ENCODE results near the gene ZBTB45.

Gene ZBTB45

GRCh38 chr19:58556622-58557220 is 37.1 kb upstream of the ZBTB45 start:
- H3K36me3 ChIP-seq (ENCODE audit: control insufficient read depth in 2 of 2, insufficient read depth in 1 of 2, low read length in 2 of 2) = peaks cover 25 to 51% of the 10 kb centered on the region in 2 experiments
- H3K4me3 ChIP-seq (ENCODE audit: low read depth, low read length) = peak overlapping the region; percentile 89
- CTCF ChIA-PET = interaction anchor here (0.5 to 1.2 kb wide), 5 partner anchors 16 to 190 kb away, joined by 3 to 4 read pairs (median 3); partner anchors contain the start of gene ZBTB45
- peak overlapping the region; percentile 99 for H3K27ac ChIP-seq (ENCODE audit: extremely low read depth, low read depth, low read length)
- TF ChIP-seq ZNF37A (tag by site-specific recombination; IDR thresholded peaks at IDR 0.05) = no peak
- TF ChIP-seq HIC1 (tag by site-specific recombination; IDR thresholded peaks at IDR 0.05) = 0 out of 2 replicates have a peak, but pooled peaks have one; percentile 53
- POLR2A ChIA-PET = interaction anchor here (2.1 to 4.0 kb wide), 2 partner anchors 11 to 37 kb away, joined by 13 to 62 read pairs; partner anchors contain the start of genes TRIM28 and ZBTB45
- no peaks in the 10 kb centered on the region for H3K9me3 ChIP-seq (ENCODE audit: control insufficient read depth, insufficient read depth, low read depth, low read length)
- peaks cover 17% of the 10 kb centered on the region for H3K4me1 ChIP-seq (ENCODE audit: control insufficient read depth, insufficient read depth, low read length)

GRCh38 chr19:58555920-58556621 is 36.5 kb upstream of the ZBTB45 start:
- no peak for TF ChIP-seq PRDM1 (tag by site-specific recombination; IDR thresholded peaks at IDR 0.05)
- no peak for TF ChIP-seq ZBTB20 (tag by site-specific recombination; IDR thresholded peaks at IDR 0.05)
- TF ChIP-seq ZNF292 (tag by site-specific recombination; IDR thresholded peaks at IDR 0.05; ENCODE audit: borderline replicate concordance, low read depth) = no peak
- TF ChIP-seq ZNF768 (tag by site-specific recombination; IDR thresholded peaks at IDR 0.05) = no peak
- TF ChIP-seq ZNF404 (tag by site-specific recombination; IDR thresholded peaks at IDR 0.05) = no peak
- TF ChIP-seq ZNF26 (tag by site-specific recombination; IDR thresholded peaks at IDR 0.05) = no peak
- TF ChIP-seq ZNF596 (tag by site-specific recombination; IDR thresholded peaks at IDR 0.05) = no peak
- TF ChIP-seq ZBTB26 (tag by site-specific recombination; optimal IDR thresholded peaks at IDR 0.05) = no peak
- no peak for TF ChIP-seq ZNF600 (tag by site-specific recombination; IDR thresholded peaks at IDR 0.05)
- TF ChIP-seq ZNF48 (tag by site-specific recombination; IDR thresholded peaks at IDR 0.05) = no peak
- H3K9me3 ChIP-seq (ENCODE audit: control insufficient read depth, insufficient read depth, low read depth, low read length) = no peaks in the 10 kb centered on the region
- peaks cover 31 to 51% of the 10 kb centered on the region in 2 experiments for H3K36me3 ChIP-seq (ENCODE audit: control insufficient read depth in 2 of 2, insufficient read depth in 1 of 2, low read length in 2 of 2)
- CTCF ChIA-PET = interaction anchor here (0.5 to 1.7 kb wide), 3 partner anchors 12 to 36 kb away, joined by 3 to 6 read pairs (median 4); partner anchors contain the start of gene TRIM28
- POLR2A ChIA-PET = interaction anchor here (1.2 to 4.6 kb wide), 10 partner anchors 8 to 193 kb away, joined by 3 to 128 read pairs (median 22); partner anchors contain the start of genes TRIM28, ZBTB45 and ZNF497
- peak overlapping the region; percentile 99 for H3K27ac ChIP-seq (ENCODE audit: extremely low read depth, low read depth, low read length)
- H3K4me1 ChIP-seq (ENCODE audit: control insufficient read depth, insufficient read depth, low read length) = peaks cover 17% of the 10 kb centered on the region
- H3K4me3 ChIP-seq (ENCODE audit: low read depth, low read length) = no peak overlapping the region

- ChIA-PET CTCF (interaction anchor here (1.3 to 2.7 kb wide), 4 partner anchors 12 to 35 kb away, joined by 4 to 20 read pairs (median 8); partner anchors contain the start of genes TRIM28 and ZBTB45), POLR2A (interaction anchor here (0.9 to 4.6 kb wide), 13 partner anchors 9 to 327 kb away, joined by 3 to 128 read pairs (median 5); partner anchors contain the start of genes TRIM28, ZBTB45, ZNF497 and ZNF544)
- H3K9me3 ChIP-seq (ENCODE audit: control insufficient read depth, insufficient read depth, low read depth, low read length) = no peaks in the 10 kb centered on the region
- peak overlapping the region; percentile 99 for H3K27ac ChIP-seq (ENCODE audit: extremely low read depth, low read depth, low read length)
- H3K36me3 ChIP-seq (ENCODE audit: control insufficient read depth in 2 of 2, insufficient read depth in 1 of 2, low read length in 2 of 2) = peaks cover 33 to 58% of the 10 kb centered on the region in 2 experiments
- H3K4me3 ChIP-seq (ENCODE audit: low read depth, low read length) = peak overlapping the region; percentile 64
- H3K4me1 ChIP-seq (ENCODE audit: control insufficient read depth, insufficient read depth, low read length) = peaks cover 17% of the 10 kb centered on the region
- TF ChIP-seq ZNF692 (tag by site-specific recombination; IDR thresholded peaks at IDR 0.05) (peak; percentile 97; the same call in 1 of the 2 replicates), ZNF529 (tag by site-specific recombination; IDR thresholded peaks at IDR 0.05; ENCODE audit: insufficient replicate concordance) (no peak), BCL11B (tag by site-specific recombination; IDR thresholded peaks at IDR 0.05; ENCODE audit: low read depth) (no peak), ZBTB49 (tag by site-specific recombination; IDR thresholded peaks at IDR 0.05; ENCODE audit: low read depth) (no peak), ZFP69B (tag by site-specific recombination; IDR thresholded peaks at IDR 0.05) (peak; percentile 94; the same call in 1 of the 2 replicates), ZNF654 (tag by site-specific recombination; IDR thresholded peaks at IDR 0.05; ENCODE audit: low read depth) (no peak), KLF9 (tag by site-specific recombination; IDR thresholded peaks at IDR 0.05; ENCODE audit: low read depth) (peak; percentile 31; the same call in 1 of the 2 replicates)
These were observed 35.8 kb upstream of the ZBTB45 start for GRCh38 chr19:58555369-58555885.
